Progenitor cell of endocrine pancreas (in vitro differentiated cells): ENCODE measurements around the gene SRD5A1. TPM values are rescaled to one million over a fixed set of nuclear protein-coding genes. Genes with fewer than 3 reads are reported as not detected.

Experiments used
- DNase-seq: peaks from one replicate; pipeline ENCODE4 v3.0.0; 2021; ENCODE audit warnings: low spot score; ENCODE audit not compliant: unreplicated experiment
- H3K27ac Mint-ChIP-seq: 2 replicates; pipeline ENCODE4 v1.8.0; 2021; ENCODE audit warnings: mild to moderate bottlenecking, moderate library complexity, mixed read lengths
- H3K27me3 Mint-ChIP-seq: 2 replicates; pipeline ENCODE4 v1.8.0; 2021; ENCODE audit warnings: mixed read lengths
- H3K36me3 Mint-ChIP-seq: 2 replicates; pipeline ENCODE4 v1.8.0; 2022; ENCODE audit warnings: mixed read lengths; ENCODE audit not compliant: insufficient read depth
- H3K4me1 Mint-ChIP-seq: 2 replicates; pipeline ENCODE4 v1.8.0; 2021; ENCODE audit warnings: low read depth, mixed read lengths
- H3K4me3 Mint-ChIP-seq: 2 replicates; pipeline ENCODE4 v1.8.0; 2021; ENCODE audit warnings: low read depth, mild to moderate bottlenecking, moderate library complexity, mixed read lengths
- H3K9me3 Mint-ChIP-seq: 2 replicates; pipeline ENCODE4 v1.8.0; 2021; ENCODE audit warnings: low read depth, mixed read lengths
- CTCF ChIP-seq: fragments of 200-600 bp; sonication (generic); IDR thresholded peaks from one replicate; pipeline ENCODE4 v1.5.0; 2021; ENCODE audit warnings: antibody characterized with exemption, mild to moderate bottlenecking; ENCODE audit not compliant: unreplicated experiment
- total RNA-seq: library from RNA; stranded (reverse); gene quantifications from 2 replicates; pipeline ENCODE4 v1.2.1, GENCODE V29; 2021

The SRD5A1 gene
- total RNA-seq, 1 donor from 2014 or later, result 24.8 TPM

GRCh38 chr5:6686915-6687409 is 53.7 kb downstream of the SRD5A1 start:
- H3K4me1 Mint-ChIP-seq, result peaks cover 3% of the 10 kb centered on the region
- peak overlapping the region; percentile 20 for H3K4me3 Mint-ChIP-seq
- H3K27ac Mint-ChIP-seq, result no peak overlapping the region
- TF ChIP-seq CTCF, result no peak
- H3K27me3 Mint-ChIP-seq, result peaks cover 35% of the 10 kb centered on the region
- no peaks in the 10 kb centered on the region for H3K36me3 Mint-ChIP-seq
- DNase-seq, result peak; percentile 42
- no peaks in the 10 kb centered on the region for H3K9me3 Mint-ChIP-seq

GRCh38 chr5:6687505-6687904 is 54.3 kb downstream of the SRD5A1 start:
- H3K36me3 Mint-ChIP-seq, result no peaks in the 10 kb centered on the region
- H3K27me3 Mint-ChIP-seq, result peaks cover 38% of the 10 kb centered on the region
- peaks cover 3% of the 10 kb centered on the region for H3K4me1 Mint-ChIP-seq
- DNase-seq, result no peak
- no peak overlapping the region for H3K27ac Mint-ChIP-seq
- peak overlapping the region; percentile 20 for H3K4me3 Mint-ChIP-seq
- no peak for TF ChIP-seq CTCF
- H3K9me3 Mint-ChIP-seq, result no peaks in the 10 kb centered on the region

- Mint-ChIP-seq H3K27me3 (peaks cover 32% of the 10 kb centered on the region), H3K9me3 (no peaks in the 10 kb centered on the region), H3K4me1 (no peaks in the 10 kb centered on the region), H3K36me3 (no peaks in the 10 kb centered on the region), H3K4me3 (no peak overlapping the region), H3K27ac (no peak overlapping the region)
- no peak for DNase-seq
- TF ChIP-seq CTCF, result no peak
Observed at GRCh38 chr5:6692906-6693305, 59.7 kb downstream of the SRD5A1 start.

GRCh38 chr5:6698696-6699095 is 65.5 kb downstream of the SRD5A1 start:
- no peak for DNase-seq
- H3K4me1 Mint-ChIP-seq, result peaks cover 4% of the 10 kb centered on the region
- H3K27ac Mint-ChIP-seq, result no peak overlapping the region
- no peak for TF ChIP-seq CTCF
- no peaks in the 10 kb centered on the region for H3K9me3 Mint-ChIP-seq
- H3K36me3 Mint-ChIP-seq, result no peaks in the 10 kb centered on the region
- no peak overlapping the region for H3K4me3 Mint-ChIP-seq
- H3K27me3 Mint-ChIP-seq, result peaks cover 30% of the 10 kb centered on the region

DNA sequence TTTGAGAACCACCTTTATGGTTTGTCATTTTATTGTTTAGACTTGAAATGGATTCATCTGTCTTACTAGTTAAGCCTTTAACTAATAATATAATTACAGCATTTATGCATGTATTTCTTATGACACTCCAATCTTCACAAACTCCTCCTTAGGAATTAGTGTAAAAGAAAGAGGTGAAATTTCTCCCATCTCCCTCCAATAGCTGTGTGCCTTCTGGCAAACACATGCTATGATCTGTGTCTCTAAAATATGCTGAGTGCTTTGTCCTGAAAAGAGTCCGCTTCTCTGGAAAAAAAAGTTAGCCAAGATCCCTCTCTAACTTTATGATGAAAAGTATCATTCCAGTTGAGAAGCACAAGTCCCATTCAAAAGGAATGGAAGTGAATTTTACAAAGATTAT is 66.1 kb downstream of the SRD5A1 start:
- peaks cover 4% of the 10 kb centered on the region for H3K4me1 Mint-ChIP-seq
- DNase-seq, result no peak
- H3K27me3 Mint-ChIP-seq, result peaks cover 30% of the 10 kb centered on the region
- H3K9me3 Mint-ChIP-seq, result no peaks in the 10 kb centered on the region
- no peak for TF ChIP-seq CTCF
- H3K36me3 Mint-ChIP-seq, result no peaks in the 10 kb centered on the region
- H3K27ac Mint-ChIP-seq, result no peak overlapping the region
- no peak overlapping the region for H3K4me3 Mint-ChIP-seq
